Purkinje cell (primary cell): Measurements from ENCODE around the gene ZNF273. TPM values are rescaled to one million over a fixed set of nuclear protein-coding genes. Genes with fewer than 3 reads are reported as not detected.

Source experiments
- polyA plus RNA-seq: library from polyadenylated mRNA; unstranded; fragments of >200 nt; fragmentation: Nextera tagmentation; gene quantifications from 2 replicates; pipeline ENCODE4 v1.2.1, GENCODE V29; 2014

Gene ZNF273
- polyA plus RNA-seq, result 5.7 and 8.3 TPM in 2 replicates

GRCh38 chr7:64902806-64903721 is at the start of gene ZNF273:
ZNF273 (plus strand) TSS chr7:64903273; CDS start chr7:64903318, 45 bp downstream.

Other genes with a start within 250 kb of the ZNF273 start
- 3.2 and 9.0 TPM in 2 replicates for gene ZNF107, start 237.1 kb upstream of the ZNF273 start, polyA plus RNA-seq
- 41.3 and 42.4 TPM in 2 replicates for gene ZNF138, start 108.8 kb upstream of the ZNF273 start, polyA plus RNA-seq
- 8.8 and 23.2 TPM in 2 replicates for gene ZNF117, start 87.8 kb downstream of the ZNF273 start, polyA plus RNA-seq
- 5.0 and 6.5 TPM in 2 replicates for gene ERV3-1, start 103.4 kb downstream of the ZNF273 start, polyA plus RNA-seq